GM08714 (cell line): Measurements from ENCODE around the gene ATP10A.
"Not testable (repeated sequence)": the region's sequence is repeated elsewhere in the genome, so short reads cannot be mapped to it uniquely, and the experiment has no call there.

ENCODE experiments used
- H3K4me3 ChIP-seq: fragments of 200-500 bp; sonication (Bioruptor generic); 2 replicates; pipeline ENCODE4 v1.5.1; 2014; ENCODE audit warnings: mild to moderate bottlenecking, low read length, inconsistent platforms
- ZNF274 ChIP-seq: IDR thresholded peaks from 2 replicates; pipeline ENCODE4 v1.6.1; 2012; ENCODE audit warnings: mild to moderate bottlenecking, low read depth, low read length

ATP10A gene

DNA sequence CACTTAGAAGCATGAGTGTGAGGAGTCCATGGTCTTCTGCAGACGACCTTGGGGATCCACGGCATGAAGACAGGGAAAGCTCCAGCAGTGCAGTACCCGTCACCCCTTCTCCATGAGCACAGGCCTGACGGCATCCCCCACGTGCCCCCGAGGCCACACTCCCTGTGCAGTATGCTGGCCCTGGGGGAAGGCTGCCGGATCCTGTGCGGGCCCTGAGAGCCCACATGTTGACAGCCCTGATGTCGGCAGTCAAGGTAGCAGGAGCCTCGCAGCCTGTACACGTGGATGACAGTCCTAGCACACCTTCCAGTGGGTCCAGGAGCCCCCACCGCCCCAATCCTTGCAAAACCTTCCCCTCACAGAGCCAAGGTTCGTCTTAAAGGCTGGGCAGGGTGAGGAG lies 195.3 kb downstream of the ATP10A start:
- no peak overlapping the region for H3K4me3 ChIP-seq
- TF ChIP-seq ZNF274, result no peak

DNA sequence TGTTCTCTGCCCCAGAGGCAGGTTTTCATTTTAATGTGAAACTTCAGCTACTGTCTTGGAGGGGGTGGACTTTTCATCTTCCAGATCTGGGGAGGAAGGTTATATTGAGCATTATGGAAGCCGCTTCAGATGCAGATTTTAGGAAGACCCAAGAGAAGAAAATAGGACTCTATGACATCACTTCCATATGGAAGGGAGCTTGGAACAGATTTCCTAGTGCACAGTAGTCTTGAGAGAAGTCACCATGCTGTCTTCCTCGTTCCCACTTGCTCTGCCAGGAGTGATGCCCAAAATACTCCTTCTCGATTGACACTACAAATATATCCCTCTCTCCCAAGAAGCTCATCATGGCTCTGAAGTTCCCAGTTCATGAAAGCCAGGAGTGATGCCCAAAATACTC lies 197.2 kb downstream of the ATP10A start:
- TF ChIP-seq ZNF274, result no peak
- H3K4me3 ChIP-seq, result no peak overlapping the region

- no peak for TF ChIP-seq ZNF274
- H3K4me3 ChIP-seq, result no peak overlapping the region
Observed at GRCh38 chr15:25664761-25665160, 198.4 kb downstream of the ATP10A start.

GRCh38 chr15:25663515-25663914 lies 199.6 kb downstream of the ATP10A start:
- H3K4me3 ChIP-seq, result no peak overlapping the region
- TF ChIP-seq ZNF274, result no peak

- no peak for TF ChIP-seq ZNF274
- no peak overlapping the region for H3K4me3 ChIP-seq
Observed at GRCh38 chr15:25661898-25662297, 201.2 kb downstream of the ATP10A start.

GRCh38 chr15:25659251-25659650 lies 203.9 kb downstream of the ATP10A start:
- no peak for TF ChIP-seq ZNF274
- no peak overlapping the region for H3K4me3 ChIP-seq

GRCh38 chr15:25658560-25658959 lies 204.6 kb downstream of the ATP10A start:
- no peak overlapping the region for H3K4me3 ChIP-seq
- no peak for TF ChIP-seq ZNF274

GRCh38 chr15:25655207-25655948 lies 207.7 kb downstream of the ATP10A start:
- H3K4me3 ChIP-seq, result no peak overlapping the region
- TF ChIP-seq ZNF274, result no peak

DNA sequence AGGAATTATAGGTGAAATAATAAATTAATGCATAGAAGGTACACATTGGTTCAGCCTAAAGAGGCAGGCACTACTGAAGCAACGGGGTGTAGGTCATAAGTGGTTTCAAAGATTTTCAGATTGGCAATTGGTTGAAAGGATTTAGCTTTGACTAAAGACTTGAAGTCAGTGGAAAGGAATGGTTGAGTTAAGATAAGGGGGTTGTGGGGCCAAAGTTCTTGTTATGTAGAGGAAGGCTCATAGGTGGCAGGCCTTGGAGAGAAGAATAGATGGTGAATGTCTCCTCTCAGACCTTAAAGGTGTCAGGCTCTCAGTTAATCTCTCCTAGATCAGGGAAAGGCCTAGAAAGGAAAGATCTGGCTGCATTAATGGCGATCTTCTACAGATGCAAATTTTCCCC lies 209.8 kb downstream of the ATP10A start:
- H3K4me3 ChIP-seq, result no peak overlapping the region
- TF ChIP-seq ZNF274, result no peak

- no peak for TF ChIP-seq ZNF274
- no peak overlapping the region for H3K4me3 ChIP-seq
Observed at GRCh38 chr15:25652704-25653103, 210.4 kb downstream of the ATP10A start.

GRCh38 chr15:25649390-25649789 lies 213.7 kb downstream of the ATP10A start:
- TF ChIP-seq ZNF274, result no peak
- H3K4me3 ChIP-seq, result no peak overlapping the region

- TF ChIP-seq ZNF274, result no peak
- H3K4me3 ChIP-seq, result no peak overlapping the region
Observed at GRCh38 chr15:25643120-25643519, 220.0 kb downstream of the ATP10A start.

DNA sequence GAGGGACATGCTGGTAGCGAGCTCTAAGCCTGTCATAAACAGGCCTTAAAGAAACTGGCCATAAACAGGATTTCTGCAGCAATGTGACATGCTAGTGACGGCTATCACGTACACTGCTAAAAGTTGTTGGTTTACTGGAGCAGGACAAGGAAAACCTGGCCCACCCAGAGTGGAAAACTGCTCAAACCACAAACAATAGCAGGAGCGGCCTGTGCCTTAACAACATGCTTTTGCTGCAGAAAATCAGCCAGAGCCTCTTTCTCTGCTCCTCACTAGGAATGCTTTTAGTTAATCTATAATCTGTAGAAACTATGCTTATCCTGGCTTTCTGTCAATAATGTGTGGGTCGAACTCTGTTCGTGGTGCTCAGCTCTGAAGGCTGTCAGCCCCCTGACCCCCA lies 221.4 kb downstream of the ATP10A start:
- no peak overlapping the region for H3K4me3 ChIP-seq
- no peak for TF ChIP-seq ZNF274

GRCh38 chr15:25641361-25641760 lies 221.8 kb downstream of the ATP10A start:
- no peak for TF ChIP-seq ZNF274

DNA sequence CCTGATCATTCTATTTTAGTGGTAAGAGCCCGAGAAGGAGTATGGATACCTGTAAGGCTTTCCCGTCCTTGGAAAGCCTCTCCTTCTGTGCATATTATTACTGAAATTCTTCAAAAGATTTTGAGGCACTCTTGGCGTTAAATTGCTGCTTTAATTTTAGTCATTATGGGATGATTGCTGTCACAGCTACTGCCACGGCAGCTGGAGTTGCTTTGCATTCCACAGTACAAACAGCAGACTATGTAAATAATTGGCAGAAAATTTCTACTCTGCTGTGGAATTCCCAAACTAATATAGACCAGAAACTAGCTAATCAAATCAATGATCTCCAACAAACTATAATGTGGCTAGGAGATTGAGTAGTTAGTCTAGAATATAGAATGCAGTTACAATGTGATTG lies 222.2 kb downstream of the ATP10A start:
- not testable (repeated sequence) for H3K4me3 ChIP-seq

More at GRCh38 chr15:25641361-25641760, 221.8 kb downstream of the ATP10A start:
- H3K4me3 ChIP-seq, result no peak overlapping the region

DNA sequence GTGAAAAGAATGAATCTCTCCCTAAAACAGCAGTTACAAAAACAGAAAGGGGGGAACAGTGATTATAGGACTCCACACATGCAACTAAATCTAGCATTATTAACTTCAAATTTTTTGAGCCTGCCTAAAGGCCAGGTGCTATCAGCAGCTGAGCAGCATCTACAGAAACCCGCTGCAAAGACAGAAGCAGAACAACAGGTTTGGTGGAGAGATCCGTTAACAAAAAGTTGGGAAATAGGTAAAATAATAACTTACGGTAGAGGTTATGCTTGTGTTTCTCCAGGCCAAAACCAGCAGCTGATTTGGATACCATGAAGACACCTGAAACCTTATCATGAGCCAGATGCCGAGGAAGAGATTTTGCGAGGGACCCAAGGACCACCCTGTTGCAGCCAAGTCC lies 222.7 kb downstream of the ATP10A start:
- H3K4me3 ChIP-seq, result no peak overlapping the region
- no peak for TF ChIP-seq ZNF274

- not testable (repeated sequence) for H3K4me3 ChIP-seq
Observed at GRCh38 chr15:25636486-25636885, 226.6 kb downstream of the ATP10A start.
